NCI-H526 treated with DMSO at 0.1 percent for 48 hours (cell line): ENCODE results near the gene TMEM120A.

Source experiments
- DNase-seq: peaks from one replicate; lab custom pipeline; 2025; lab: John Stamatoyannopoulos, UW

The TMEM120A gene

DNA sequence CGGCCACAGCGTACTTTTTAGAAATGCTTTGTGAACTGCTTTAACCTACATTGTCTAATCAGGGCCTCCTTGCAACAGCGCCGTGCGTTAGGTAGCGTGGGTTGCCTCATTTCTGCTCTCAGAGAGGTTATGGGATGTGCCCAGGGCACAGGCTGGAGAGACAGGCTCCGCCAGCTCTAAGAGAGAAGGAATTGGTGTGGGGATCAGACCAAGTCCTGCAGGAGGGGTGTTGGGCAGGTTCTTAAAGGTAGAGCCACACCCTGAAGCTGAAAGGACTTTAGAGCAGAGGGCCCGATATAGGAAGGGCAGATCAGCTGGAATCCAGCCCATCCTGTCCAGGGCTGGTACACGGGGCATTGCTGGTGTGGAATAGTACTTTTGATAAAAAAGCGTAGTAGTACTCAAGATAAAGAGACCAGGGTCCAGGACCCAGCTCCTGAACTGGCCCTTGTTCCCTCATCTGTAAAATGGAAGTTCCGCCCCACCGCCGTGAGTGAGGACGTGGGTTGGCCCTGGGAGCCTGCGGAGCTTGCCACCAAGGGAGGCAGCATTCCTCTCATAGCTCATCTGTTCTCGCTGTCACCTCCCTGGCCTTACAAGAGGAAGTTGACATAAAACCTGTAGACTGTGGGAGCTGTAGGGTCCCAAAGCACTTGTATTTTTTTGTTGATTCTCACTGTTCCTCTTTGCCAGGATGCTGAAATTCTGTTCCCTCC lies 37.2 kb downstream of the TMEM120A start:
- no peak for DNase-seq

GRCh38 chr7:75955331-75955955 lies 39.0 kb downstream of the TMEM120A start:
- no peak for DNase-seq

- no peak for DNase-seq
Measured at GRCh38 chr7:75953931-75954330, 40.5 kb downstream of the TMEM120A start.

DNA sequence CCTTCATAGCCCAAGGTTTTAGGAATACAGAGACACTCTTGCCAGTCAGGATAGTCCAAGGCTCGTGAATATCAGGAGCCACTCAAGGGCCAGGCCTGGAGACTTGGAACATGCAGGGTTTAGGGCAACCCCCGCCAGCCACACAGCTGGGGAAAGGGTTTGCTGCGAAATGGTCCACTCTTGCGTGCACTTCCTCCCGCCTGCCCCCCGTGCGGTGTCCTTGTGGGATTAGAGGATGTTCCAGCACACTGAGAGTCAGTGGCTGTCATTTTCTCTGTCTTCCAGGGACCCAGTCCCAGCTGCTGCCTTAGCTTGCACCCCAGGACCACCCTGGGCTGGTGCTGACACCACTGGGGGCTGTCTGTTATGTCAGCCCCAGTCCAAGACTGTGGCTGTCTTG lies 41.0 kb downstream of the TMEM120A start:
- no peak for DNase-seq

- DNase-seq, result no peak
Measured at GRCh38 chr7:75951506-75951905, 42.9 kb downstream of the TMEM120A start.

DNA sequence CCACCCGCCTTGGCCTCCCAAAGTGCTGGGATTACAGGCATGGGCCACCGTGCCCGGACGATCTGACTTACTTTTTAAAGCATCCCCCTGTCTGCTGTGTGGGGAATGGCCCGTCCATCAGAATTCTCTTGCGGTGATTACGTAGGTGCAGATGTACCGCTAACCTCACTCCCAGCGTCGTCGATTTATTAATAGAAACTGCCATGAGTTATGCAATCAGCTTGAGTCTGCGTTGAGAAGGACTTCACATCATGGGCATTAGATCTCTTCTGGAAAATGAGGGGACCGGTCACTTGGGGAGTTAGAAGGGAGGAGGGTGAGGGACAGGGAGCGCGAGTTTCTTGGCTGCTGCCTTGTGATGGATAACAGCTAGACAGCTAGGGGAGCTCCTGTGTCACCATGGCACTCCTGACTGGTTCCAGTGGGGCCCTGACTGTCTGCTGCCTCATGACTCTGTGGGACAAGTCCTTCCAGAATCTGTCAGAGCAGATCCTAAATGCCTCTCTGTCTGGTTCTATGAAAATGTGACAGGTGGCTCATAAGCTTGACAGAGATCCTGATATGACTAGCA lies 44.2 kb downstream of the TMEM120A start:
- DNase-seq, result no peak

GRCh38 chr7:75948179-75948578 lies 46.2 kb downstream of the TMEM120A start:
- no peak for DNase-seq

- DNase-seq, result peak; percentile 19
Measured at GRCh38 chr7:75946207-75946855, 48.1 kb downstream of the TMEM120A start.

DNA sequence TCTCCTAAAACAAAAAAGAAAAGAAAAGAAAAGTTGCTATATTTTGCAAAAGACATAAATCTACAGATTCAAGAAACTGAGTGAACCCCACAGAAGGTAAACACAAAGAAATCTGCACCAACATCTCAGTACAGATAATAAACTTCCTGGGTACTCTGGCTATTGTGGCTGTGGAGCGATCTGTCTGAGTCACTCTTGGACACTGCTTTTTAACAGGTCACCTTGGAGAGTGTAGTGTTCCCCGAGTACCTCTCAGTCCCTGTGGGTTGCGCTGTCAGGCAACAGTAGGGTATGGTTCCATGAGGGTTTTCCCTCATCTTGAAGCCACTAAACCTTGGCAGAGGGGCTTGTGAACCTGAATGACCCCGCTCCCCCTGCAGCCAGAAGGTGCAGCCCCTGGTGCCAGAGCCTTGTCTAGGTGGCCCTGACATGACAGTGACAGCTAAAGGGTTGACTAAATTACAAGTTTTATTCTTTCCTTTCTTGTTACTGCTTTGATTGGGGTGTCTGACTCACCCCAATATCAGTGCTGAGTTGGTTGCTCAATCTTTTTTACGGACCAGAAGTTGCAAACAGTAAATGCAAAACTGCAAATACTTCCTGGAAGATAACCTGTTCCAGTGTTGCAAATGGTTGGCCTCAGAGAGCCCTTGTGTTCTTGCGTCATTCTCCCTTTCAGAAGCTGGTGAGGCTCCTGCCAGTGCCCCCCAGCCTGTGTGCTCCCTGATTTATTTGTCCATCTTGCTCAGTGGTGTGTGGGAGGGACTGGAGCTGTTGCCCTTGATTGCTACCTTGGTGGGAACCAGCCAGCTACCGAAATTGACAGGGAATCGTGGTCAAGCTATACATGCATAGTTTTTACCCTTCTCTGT lies 48.9 kb downstream of the TMEM120A start:
- no peak for DNase-seq

GRCh38 chr7:75944507-75944906 lies 49.9 kb downstream of the TMEM120A start:
- DNase-seq, result no peak

DNA sequence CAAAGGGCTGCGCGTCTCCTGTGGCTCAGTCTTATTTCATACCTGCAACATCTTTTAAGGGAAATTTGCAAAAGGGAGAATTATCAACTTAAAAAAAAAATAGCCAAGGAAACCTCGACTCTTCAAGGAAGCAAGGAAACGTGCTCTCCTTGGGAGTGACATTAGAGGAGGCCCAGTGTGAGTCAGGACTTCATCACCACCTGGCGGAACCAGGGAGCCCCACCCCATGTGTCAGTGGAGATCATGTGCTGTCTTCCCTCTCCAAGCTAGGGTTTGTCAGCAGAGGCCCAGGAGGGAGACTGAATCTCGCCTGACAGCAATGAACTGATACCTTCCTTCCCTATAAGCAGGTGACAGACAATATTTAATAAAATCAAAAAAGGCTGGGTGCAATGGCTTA lies 50.5 kb downstream of the TMEM120A start:
- DNase-seq, result no peak

DNA sequence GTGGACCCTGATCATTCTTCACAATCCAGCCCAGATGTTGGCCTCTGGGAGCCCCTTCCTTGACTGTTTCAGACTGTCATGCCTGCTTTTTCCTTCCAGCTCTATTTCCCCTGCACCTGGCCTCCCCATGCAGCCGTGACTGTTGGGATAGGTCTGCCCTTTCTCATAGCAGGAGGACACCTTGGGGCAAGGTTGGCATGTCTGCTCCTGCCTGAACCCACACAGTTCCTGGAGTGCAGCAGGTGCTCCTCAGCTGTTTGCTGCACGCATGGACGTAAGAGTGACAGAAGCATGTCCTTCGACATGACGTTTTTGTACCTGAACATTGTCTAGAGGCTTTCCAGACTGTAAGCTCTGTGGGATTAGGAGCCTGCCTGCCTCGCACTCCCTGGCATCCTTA lies 55.5 kb downstream of the TMEM120A start:
- no peak for DNase-seq

DNA sequence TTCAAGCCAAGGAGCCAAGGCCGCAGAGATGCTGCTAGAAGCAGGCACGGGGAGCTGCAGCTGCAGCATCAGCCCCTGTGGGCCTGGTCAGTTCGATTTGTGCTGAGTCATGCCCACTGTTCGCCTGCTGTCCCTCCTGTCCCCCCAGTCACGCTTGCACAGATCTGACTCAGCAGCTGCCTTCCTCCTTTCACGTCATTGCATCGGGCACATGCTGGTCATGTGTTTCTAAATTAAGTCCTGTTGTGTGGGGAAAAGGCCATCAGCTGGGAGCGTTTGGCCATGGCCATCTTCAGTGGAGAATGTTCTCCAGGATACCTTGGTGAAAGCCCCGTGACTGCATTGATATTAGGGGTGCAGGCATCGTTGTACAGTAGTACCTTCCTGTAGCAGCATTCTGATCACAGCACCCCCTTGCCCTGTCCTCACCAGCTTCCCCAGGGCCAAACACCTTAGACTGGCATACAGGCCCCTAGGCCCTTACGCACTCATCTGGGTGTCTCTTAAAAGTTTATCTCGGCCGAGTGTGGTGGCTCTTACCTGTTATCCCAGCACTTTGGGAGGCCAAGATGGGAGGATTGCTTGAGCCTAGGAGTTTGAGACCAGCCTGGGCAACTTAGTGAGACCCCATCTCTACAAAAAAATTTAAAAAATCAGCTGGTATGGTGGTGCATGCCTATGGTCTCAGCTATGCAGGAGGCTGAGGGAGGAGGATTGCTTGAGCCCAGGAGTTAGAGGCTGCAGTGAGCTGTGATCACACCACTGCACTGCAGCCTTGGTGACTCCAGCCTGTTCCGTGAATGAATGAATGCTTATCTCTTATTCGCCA lies 56.2 kb downstream of the TMEM120A start:
- no peak for DNase-seq
